LHCN-M2 (cell line): ENCODE results near the gene DOCK1. TPM values are rescaled to one million over a fixed set of nuclear protein-coding genes. Genes with fewer than 3 reads are reported as not detected.

Experiments
- DNase-seq: peaks from one replicate; pipeline ENCODE4 v3.0.0-alpha.2; 2012; ENCODE audit warnings: low read depth
- total RNA-seq: library from RNA; depleted of rRNA; stranded (reverse); fragments of >200 nt; gene quantifications from 2 replicates; pipeline ENCODE4 v1.2.3, GENCODE V29; 2014

The DOCK1 gene
- total RNA-seq, 1 experiment from 2014 or later: 45.5 TPM

DNA sequence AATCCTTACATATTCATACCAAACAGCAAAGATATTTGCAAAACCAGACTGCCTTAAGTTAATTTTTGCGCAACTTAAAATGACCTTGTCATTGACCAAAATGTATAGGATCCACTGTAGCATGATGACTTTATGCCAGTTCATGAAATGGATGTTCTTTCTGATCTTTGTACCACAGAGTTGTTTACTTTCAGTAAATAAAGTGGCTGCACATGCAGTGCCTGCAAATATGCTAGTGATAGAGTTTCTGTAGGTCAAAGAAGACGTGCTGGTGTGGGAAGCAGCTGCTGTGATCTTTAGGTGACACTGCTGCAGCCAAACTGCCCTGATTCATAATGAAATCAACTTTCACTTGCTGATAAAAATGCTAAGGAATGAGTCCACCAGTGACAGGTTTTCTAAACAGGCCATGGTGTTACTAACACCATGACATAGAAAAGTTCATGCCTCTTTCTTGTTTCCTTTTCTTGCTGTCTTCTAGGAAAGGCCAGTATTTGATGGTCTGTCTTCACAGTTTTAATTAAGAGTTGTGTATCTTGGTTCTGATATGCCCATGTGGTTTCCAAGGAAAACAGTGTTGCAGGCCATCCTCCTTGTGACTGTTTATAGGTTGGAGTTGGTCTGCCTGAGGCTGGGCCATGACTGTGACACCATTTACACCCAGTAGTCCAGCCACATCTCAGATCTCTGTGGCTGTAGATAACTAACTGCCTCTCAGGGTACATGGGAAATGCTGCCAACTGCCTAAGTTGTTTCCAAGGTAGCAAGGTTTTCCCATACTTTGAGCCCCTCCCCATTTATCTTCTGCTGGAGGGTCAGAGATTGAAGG lies 228.7 kb downstream of the DOCK1 start:
- peak; percentile 44 for DNase-seq

GRCh38 chr10:127135844-127136577 lies 230.8 kb downstream of the DOCK1 start:
- no peak for DNase-seq

DNA sequence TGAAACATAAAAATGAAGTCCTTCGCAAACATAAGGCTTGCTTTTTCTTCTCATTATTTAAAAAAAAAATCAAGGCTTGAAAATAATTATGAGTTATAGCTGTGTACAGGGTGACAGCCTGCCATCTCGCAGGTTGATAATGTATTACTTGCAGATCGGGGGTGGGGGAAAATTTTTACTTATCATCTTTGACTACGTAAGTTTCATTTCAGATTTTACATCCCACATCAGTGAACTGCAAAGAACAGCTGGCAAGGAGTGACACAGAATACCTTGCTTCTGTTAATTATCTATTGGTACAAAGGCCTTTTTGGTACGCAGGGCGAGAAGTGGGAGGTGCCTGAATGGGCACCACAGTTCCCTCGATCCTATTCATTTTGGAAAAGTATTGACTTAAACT lies 232.2 kb downstream of the DOCK1 start:
- no peak for DNase-seq

GRCh38 chr10:127142136-127142535 lies 236.9 kb downstream of the DOCK1 start:
- no peak for DNase-seq

GRCh38 chr10:127142856-127143255 lies 237.6 kb downstream of the DOCK1 start:
- DNase-seq: no peak

DNA sequence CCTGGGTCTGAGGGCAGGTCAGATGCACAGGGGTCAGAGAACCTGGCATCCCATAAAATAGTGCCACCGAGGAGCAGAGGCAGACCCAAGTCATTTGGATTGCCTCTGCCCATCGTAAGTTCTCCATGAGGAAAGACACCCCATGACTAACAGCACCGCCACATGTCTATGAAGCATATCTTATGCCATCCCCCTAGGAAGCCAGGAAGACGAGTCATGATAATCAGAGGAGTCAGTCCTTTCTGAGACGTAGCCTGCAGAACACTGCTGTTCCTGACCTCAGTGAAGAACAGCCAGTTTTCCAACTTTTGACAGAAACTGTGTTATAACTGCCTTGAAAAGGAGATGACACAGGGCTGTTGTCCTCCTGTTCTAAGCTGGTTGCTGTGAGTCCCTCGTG lies 239.9 kb downstream of the DOCK1 start:
- DNase-seq: peak; percentile 86

GRCh38 chr10:127146661-127147060 lies 241.4 kb downstream of the DOCK1 start:
- no peak for DNase-seq

- peak; percentile 95 for DNase-seq
These were observed 243.1 kb downstream of the DOCK1 start for GRCh38 chr10:127148066-127148932.

GRCh38 chr10:127148933-127149220 lies 243.6 kb downstream of the DOCK1 start:
- DNase-seq: peak; percentile 91

- DNase-seq: peak; percentile 85
These were observed 244.4 kb downstream of the DOCK1 start for GRCh38 chr10:127149501-127150081.

DNA sequence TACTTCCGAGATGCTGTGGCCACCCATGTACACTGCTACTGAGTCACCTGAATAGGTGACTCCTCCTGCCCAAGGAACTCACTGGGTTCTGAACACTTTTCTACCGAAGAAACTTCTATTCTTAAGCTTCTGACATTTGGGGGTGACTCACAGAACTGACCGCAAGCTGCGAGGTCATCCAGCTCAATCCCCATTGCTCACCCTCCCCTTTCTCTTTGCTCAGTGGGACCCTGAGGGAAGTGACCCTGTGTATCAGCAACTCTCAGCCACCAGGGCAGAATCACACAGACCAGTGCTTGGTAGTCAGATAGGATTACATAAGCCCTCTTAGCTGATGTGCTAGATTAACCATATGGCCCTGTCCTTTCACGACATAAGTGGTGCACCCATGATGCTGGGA lies 244.9 kb downstream of the DOCK1 start:
- peak; percentile 89 for DNase-seq

DNA sequence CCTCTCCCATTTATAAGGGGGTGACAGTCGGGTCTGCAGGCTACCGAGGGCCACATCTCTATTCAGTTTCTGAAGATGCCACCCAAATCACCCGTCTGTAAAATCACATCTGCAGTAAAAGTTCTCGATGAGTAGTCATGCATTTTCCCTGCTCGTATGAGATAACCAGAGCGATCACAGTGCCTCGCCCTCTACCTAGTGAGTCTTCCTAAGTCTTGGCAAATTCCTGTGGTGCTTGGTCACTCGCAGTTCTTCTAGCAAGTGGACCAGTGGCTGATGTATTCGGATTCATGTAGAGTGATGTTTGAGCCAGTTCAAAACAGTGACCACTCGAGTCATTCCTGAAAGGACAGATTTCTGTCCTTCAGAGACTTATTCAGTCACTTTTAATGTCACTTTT lies 246.3 kb downstream of the DOCK1 start:
- peak; percentile 50 for DNase-seq

DNA sequence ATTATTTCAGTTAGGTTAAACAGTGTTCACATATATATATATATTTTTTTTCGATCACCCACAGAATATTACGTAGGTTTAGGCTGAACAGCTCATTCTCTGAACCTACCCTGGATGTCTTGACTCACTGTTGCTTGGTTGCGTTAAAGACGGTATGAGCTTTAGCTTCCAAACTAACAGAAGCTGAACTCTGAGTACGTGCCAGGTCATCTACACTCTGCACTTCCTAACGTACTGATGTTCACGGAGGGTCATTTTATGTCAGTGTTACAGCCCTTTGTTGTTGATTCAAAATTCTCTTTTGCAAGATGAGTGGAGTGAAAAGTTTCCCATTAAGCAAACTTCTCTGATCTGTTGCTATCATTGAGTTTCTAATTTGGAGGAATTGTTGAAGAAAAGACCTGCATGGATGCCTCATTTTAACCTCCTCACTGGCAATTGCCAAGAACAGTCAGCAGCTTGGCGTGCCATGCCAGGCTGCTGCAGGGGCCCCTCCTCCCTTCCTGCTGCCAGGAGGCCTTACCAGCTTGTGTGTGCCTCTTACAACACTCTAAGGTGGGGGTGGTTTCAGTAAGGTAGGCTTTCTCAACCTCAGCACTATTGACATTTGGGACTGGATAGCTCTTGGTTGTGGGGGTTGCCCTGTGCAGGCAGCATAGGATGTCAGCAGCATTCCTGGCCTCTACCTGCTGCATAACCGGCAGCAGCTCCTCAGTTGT lies 246.9 kb downstream of the DOCK1 start:
- no peak for DNase-seq

GRCh38 chr10:127153181-127153580 lies 248.0 kb downstream of the DOCK1 start:
- DNase-seq: peak; percentile 87

- peak; percentile 65 for DNase-seq
These were observed 249.8 kb downstream of the DOCK1 start for GRCh38 chr10:127154831-127155620.

DNA sequence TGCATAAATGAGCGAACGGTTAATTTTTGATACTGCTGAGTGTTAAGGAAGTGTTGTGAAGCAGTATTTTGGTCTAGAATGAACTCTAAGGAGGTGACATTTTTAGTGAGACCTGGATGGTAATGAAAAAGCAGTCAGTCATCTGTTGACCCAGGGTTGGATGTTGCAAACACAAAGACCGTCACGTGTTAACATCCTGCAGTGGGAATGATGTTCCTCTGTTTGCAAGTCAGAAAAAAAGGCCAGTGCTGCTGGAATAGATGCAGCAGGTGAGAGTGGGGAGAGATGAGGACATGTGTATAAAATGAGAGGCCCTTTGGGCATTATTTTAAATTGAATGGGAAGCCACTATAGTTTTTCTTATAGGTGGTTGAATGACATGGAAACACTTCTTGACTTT lies 251.9 kb downstream of the DOCK1 start:
- no peak for DNase-seq

- peak; percentile 73 for DNase-seq
These were observed 252.4 kb downstream of the DOCK1 start for GRCh38 chr10:127157506-127158200.

DNA sequence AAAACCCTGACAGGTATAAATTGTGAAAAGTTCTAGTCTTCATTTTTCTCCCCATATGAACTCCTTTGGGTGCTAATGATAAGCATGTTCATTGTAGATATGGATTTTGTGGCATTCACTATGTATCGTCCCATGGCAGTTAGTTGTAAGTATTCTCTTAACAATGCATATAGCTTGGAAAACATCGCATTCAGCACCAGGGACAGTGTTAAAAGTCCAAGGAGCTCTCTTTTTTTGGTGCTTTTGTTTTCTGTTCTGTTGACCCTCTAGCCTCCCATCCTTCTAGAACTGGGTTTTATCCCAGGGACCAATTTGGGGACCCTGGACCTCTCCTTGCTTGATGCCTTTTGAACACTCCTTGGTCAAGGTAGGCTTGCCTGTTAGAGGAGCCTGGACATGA lies 253.4 kb downstream of the DOCK1 start:
- DNase-seq: no peak

- no peak for DNase-seq
These were observed 254.5 kb downstream of the DOCK1 start for GRCh38 chr10:127159648-127160245.
